NCI-H345 treated with DMSO at 0.1 percent for 48 hours (cell line): Measurements from ENCODE around the gene SPOP.
"Not testable (repeated sequence)": the region's sequence is repeated elsewhere in the genome, so short reads cannot be mapped to it uniquely, and the experiment has no call there.

Experiments
- DNase-seq: peaks from one replicate; lab custom pipeline; 2025; ENCODE audit not compliant: unreplicated experiment; lab: John Stamatoyannopoulos, UW

The SPOP gene

DNA sequence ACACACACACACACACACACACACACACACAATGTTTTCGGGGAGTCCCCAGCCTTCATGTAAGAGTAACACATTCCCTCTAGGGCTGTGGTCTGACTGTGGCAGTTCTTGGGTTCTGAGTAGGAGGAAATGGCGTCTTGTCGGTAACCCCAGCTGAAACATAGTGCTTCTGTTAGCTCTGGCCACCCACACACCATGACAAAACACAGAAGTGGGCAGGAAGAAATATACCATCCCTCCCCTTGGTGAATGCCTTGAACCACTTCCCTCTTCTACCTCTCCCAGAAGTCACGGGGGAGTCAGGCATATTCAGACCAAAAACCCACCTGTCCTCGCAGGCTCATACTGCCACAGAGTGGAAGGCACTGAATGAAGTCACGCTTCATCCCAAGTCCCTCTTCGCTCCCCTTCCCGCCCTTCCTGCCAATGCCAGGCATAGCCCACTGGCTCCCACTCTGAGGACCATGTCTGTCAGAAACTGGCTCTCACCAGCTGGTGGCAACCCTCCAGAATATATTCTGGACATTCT lies 18.4 kb upstream of the SPOP start:
- no peak for DNase-seq

DNA sequence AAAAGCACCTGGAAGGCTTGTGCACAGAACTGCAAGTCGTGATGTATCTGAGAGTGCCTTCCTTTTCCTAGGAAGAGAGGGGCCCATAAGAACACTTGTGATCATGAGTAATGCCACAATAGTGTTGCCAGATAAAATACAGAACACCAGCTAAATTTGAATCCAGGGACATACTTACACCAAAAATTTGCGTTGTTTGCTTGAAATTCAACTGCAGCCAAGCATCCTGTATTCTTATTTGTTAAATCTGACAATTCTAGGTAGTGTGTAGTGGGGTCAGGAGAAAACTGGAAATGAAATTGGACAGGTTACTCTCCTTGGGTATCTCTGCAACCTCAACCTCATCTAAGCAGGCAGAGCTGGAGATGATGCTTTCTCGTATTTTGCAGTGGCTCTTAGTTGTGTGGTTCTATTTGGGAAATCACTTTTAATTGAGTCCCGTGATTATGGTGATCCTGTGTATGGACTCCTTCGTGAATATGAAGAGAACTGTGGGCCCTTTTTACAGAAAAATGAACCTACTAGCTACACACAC lies 17.9 kb upstream of the SPOP start:
- no peak for DNase-seq

DNA sequence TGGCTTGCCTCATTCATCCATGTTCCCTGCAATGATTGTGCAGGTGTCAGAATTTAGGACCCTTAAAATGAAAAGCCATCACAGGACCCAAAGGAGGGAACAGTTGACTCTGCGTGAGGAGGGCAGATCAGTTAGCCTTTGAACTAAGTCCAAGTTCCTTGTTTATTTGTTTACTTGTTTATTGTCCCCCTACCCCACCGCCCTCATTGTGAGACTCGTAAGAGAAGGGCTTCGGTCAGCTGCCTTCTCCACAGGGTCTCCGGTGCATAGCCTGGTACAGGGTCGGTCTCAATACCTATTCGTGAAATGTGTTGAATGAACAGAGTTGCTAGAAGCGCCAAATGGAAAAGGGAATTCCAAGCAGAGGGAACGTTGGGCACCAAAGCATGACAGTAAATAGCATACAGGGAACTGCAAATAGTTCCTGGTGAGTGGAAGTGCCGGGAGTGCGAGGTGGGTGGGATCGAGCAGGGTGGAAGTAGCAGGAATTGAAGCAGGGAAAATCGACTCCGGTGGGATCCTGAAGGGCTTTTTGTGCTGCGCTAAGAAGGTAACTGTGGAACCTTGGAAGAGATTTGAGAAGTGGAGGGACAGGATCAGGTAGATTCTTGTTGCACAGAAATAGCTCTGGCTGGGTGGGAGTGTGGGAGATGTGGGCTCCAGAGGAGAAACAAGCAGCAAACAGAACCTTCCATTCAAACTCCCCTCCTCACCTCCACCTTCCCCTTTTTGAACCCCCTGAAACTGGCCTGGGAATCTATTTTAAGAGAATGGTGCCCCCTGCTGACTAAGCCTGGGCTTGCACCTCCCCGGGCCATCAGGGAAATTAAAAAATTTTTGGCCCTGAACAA lies 17.2 kb upstream of the SPOP start:
- DNase-seq, result peak; percentile 37

DNA sequence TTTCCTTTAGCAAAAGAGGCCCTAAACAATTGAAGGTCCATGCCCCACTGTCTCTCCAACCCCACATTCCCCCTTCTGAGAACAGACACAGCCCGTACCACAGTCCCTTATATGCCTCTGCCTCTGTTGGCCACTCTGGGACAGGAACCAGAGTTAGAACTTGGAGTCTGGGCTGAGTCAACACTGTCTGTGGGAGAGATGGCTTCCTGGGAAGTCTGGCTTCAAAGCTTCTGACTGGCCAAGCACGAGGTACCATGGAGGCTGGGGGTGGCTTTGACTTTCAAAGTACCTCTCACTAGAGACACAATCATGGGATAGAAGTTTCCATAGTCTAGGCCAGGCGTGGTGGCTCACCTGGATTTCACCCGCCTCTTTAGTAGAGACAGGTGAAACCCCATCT lies 14.9 kb upstream of the SPOP start:
- no peak for DNase-seq

DNA sequence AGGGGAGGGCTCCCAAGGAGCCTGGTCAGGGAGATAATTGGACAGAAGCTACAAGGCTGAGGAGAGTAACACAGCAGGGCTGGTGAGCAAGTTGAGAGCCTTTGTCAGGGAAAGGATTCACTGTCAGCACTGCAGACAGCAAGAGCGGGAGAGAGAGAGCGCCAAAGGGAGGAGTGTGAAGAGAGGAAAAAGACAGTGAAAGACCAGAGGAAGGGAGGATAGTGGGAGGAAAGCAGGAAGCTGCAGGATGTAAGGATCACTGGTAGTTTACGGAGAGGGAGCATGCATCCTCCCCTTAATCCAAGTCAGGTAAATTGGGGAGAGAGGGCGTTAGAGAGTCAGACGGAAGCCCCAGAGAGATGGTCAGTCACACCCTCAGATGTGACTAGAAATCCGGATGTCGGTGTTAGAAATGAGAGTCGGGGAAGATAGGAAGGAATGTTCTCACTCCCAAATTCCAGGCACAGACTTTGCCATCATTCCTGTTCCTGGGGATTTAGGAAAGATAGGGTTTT lies 13.8 kb upstream of the SPOP start:
- no peak for DNase-seq

DNA sequence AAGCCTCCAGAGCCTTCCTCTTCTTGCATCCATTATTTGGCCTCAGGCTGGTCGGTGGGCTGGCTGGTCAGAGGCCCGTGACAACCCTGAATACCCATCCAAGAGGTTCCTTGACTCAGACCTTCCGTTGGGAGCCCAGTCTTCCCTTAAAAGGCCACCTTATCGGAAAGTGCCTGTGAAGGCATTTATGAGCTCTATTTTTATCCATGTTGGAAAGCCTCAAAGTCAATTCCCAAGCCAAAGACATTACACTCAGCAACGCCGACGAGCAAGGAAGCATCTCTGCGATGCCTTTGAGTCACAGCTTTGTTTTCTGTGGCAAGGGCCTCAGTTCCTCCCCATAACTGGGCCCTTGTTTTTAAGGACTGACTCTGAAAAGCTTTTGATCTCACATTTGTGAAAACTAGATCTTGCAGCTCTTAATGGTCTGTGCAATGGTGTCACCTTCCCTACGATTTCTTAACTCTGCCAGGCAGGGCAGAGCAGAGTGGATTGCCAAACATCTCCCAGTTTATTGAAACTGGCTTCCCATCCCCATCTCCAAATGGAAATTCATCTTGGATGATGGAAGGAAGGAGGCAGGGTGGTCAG lies 13.3 kb upstream of the SPOP start:
- DNase-seq, result no peak

DNA sequence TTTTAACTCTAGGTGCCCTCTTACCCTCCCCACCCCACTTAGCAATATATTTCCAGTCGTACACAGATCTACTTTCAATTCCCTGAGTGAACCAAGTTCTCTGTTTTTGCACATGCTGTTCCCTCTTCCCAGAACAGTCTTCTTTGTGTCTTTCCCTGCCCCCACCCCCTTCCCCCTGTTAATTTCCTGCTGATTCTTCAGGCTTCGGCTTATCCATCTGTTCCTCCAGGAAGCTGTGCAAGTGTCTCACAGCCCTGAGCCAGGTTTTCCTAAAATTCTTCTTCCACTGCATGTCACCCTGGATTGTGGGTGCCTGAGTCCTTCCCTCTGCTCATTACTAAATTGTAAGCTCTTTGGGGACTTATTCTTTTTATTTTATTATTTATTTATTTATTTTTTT lies 12.4 kb upstream of the SPOP start:
- no peak for DNase-seq

DNA sequence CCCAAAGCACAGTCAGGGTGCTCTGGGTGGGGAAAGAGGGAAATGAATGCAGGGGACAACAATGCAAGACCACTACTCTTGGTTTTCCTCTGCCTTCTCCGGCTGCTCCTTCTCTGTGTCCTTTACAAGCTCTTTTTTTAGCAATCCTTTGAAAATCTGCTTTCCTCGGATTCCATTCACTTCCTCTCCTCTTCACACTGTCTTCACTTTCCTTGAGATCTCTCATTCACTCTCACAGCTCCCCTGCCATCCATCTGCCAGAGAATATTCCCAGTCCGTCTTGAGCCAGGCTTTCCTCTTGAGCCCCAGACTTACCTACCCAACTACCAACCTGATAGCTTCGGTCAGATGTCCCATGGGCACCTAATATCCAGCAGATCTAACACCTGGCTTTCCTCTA lies 11.0 kb upstream of the SPOP start:
- DNase-seq, result no peak

DNA sequence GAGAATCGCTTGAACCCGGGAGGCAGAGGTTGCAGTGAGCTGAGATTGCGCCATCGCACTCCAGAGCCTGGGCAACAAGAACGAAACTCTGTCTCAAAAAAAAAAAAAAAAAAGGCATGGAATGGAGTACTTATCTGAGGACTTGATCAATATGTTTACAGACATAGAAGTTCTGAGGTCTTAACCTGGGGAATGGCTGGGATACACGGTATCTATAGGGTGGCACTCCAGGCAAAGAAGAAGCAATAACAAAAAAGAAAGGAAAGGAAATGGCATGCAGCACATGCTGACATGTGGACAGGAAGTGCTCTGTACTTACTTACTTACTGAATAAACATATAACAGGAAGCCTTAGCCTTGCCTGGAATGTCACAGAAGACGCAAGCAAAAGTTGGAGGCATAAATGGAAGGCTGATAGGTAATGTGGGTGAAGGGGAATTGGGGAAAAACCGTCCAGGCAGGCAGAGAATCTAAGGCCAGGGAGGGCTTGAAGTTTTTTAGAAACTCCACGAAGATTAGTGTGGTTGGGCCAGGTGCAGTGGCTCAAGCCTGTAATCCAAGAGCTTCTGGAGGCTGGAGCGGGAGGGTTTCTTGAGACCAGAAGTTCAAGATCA lies 10.1 kb upstream of the SPOP start:
- no peak for DNase-seq

DNA sequence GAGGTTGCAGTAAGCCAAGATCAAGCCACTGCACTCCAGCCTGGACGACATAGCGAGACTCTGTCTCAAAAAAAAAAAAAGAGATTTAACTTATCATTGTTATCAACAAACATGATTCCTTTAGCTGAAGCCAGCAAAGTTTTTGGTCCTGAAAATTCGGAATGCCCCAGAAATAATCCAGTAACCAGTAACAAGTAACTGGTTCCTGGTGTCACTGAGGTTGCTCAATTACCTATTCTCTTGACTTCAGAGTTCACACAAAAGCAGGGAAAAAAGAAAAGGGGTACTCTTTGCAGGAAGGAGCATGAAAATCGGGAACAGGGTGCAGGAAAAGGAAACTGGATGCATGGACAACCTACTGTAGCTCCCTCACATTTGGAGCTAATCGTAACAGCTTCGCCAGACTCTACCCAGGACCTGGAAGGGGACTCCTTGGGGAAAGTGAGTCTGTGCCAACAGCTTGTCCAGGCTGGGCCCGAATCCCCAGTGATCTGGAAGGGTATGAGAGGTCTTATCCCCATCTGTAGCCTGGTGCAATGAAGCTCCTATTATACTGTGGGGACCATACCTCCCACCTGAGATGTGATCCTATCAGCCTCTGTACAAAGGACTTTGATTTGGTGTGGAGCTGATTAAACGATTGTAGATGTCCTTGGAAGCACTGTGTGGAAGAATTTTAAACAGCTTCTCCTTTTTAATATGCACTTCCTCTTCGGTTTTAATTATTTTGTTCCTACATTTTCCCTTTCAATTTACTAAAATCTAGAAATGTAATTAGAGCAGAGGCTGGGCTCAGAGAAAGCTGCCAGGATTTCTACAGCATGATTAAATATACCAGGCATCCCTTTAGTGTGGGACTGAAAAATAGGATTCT lies 3.4 kb upstream of the SPOP start:
- DNase-seq, result no peak

DNA sequence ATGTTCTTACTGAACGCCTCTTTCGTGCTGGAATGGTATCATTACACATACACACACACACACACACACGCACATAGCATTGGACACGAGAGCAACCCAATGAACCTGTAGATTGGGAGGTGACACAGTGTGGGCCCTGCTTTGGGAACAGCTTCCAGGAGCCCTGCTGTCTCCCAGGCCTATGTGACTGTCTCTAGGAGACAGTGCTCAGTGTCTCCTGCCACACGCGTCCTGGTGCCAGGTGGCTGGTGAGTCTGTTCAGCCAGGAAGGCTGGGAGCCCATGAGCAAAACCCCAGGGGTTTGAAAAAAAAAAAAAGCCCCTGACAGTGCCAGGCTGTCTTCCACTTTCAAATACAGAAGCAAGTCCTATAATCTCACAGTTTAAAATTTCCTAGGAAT lies 2.4 kb upstream of the SPOP start:
- DNase-seq, result no peak

DNA sequence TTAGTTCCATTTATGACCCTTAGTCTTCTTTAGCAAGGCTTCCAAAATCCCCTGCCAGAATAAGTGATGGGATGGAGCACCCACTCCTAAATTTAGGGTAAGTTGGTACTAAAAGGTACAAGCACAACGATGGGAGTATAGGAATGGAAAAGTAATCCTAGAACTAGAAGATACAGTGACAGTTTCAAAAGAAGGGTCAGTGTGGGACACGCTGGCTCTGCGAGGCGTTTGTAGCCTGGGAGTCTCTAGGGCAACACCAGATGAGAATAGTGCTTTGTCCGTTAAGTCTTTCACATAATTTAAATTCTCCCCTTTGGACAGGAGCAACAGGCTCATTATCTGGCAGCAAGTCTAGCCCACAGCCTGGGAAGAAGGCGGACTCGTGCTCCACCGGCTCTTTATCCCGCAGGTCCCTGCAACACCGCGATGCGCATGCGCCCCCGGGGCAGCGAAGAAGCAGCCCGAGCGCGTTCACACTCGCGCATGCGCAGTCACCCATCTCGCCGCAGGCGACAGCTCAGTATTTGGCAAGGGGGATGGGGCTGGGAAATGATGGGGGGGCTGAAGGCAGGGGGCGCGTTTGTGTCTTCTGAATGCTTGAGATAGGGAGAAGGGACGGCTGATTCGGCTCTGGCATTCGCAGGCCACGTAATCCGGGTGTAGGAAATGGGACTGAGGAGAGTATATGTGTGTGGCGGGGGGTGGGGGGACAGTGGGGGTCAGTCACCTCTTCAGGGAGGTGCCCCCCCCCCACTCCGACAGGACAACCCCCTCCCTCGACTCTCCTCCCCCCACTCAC lies 564 bp downstream of the SPOP start:
- DNase-seq, result peak; percentile 87

DNA sequence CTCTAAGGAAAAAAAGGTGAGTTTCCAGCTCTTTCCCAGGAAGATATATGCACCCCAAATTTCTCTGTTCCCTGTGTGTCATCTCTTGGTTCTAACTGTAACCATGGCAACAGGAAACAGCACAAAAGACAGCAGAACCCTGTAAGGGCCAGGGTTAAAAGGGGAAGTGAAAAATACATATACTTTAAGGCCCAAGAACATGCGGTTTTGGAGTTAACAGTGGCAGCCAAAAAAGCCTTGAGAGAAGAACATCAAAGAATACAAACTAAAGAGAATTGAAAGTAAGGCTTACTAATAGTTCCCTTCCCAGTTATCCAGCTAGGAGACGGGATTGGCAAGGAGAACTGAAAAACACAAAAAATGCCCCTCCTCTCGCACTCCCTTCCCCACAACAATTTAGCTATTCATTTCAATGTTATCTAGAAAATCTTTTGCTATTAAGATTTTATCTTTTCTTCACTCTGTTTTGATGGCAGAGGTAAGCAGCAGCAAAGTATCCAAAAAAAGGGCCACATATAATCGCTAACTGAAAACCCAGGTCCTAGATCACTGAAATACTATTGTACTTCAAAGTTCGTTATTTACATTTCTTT lies 1.5 kb downstream of the SPOP start:
- DNase-seq, result no peak

DNA sequence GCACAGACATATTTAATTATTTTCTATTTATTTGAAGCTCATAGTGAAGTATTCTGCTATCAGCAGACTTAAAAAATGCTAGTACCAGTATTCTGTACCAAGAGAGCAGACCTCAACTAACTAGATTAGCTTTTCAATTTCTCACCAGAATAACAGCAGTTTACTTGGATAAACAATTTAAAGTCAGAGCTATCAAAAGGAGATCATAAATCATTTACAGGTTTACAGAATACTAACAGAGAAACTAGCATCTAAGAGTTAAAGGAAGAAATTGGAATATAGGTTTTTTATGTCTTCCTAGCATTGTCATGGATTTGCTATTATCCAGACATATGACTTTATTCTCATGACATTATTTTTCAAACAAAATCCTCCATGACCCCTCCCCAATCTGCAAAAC lies 3.4 kb downstream of the SPOP start:
- DNase-seq, result no peak

DNA sequence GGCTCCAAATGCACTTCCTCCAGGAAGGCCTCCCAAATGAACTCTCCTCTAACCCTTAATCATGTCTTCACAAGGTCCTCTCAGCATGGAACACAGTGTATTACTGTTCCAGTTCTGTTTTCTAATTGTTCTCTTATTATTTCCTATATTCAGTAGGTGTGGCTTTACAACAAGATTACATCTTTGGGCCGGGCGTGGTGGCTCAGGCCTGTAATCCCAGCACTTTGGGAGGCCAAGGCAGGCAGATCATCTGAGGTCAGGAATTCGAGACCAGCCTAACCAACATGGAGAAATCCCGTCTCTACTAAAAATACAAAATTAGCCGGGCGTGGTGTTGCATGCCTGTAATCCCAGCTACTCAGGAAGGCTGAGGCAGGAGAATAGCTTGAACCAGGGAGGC lies 4.2 kb downstream of the SPOP start:
- DNase-seq, result not testable (repeated sequence)

DNA sequence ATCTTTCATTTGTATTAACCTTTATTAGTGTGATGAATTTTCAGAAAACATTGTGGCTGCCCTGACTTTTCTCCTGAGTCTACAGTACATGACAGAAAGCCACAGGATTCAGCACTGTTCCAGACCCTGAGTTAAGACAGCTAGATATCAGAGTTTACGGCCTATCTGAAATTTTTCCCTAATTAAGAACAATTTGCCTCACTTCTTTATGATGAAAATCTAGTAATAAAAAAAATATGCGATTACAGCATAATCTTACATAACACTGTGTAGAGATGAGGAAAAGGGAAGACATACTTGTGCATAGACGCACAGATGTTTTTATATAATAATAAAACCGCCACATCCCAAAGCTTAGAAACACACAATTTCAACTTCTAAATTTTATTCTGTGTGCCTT lies 7.3 kb downstream of the SPOP start:
- DNase-seq, result no peak

DNA sequence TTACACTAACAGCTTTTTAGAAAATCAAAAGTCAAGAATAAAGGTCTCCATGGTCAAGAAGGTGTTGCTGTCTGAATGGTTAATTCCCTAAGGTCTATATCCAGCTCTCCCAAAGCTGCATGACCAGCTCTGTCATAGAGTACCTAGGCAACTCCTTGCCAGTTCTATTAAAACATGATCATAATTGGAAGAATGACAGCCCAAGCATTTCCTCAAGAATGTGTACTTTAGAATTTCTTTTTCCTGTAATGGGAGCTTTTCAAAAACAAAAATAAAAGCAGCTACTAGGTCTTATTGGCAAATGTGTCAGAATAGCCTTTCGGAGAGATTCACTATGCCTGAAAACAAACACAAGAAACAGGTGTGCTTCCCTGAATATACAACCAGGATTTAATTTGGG lies 7.9 kb downstream of the SPOP start:
- DNase-seq, result no peak

DNA sequence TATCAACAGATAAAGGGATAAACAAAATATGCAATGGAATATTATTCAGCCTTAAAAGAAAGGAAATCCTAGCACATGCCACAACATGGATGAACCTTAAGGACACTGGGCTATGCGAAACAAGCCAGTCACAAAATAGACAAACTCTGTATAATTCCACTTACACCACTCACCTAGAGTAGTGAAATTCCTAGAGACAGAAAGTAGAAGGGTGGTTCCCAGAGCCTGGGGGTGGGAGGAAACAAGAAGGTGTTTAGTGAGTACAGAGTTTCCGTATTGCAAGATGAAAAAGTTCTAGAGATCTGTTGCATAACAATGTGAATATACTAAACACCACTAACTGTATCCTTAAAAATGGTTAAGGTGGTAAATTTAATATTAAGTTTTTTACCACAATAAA lies 10.0 kb downstream of the SPOP start:
- no peak for DNase-seq

DNA sequence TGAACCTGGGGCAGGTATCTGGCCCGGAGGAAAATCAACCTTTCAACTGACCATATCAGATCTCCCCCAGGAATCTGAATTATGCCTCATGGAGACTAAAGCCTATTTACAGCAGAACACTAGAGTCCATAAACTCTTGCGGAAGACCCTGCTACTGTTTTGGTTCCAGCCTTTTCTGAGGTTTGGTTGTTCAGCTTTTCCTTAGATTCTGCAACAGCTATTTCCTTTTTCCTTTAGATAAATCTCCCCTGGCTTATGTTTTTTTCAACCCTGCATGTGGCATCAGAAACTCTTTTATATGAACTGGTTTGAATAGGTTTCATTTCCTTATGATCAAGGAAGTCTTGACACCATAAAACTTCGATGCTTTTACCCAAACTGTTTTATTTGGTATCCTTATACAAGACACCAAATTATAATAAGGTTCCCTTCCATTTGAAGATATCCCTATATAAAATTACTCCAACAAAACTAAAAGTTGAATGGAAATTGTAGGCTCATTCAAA lies 13.1 kb downstream of the SPOP start:
- DNase-seq, result no peak
